ENCODE results near the gene FBXW7. TPM values are rescaled to one million over a fixed set of nuclear protein-coding genes. Genes with fewer than 3 reads are reported as not detected.

The FBXW7 gene
- total and polyA plus RNA-seq, 2 of the 13 experiments (the other 11 are each of a cell fraction or from before 2014, with no cell fraction given), result 5.0 to 40.9 TPM

- no peaks in the 10 kb centered on the region for H3K4me1 ChIP-seq (ENCODE audit: insufficient read depth, low read length)
- no peak for ATAC-seq
- intact Hi-C loops (cut with micrococcal nuclease; ENCODE audit: unreplicated experiment), result no loop called here
- H3K36me3 ChIP-seq (replicated peaks in 1 of 2; ENCODE audit: control insufficient read depth in 1 of 2, insufficient read depth in 2 of 2, low read length in 2 of 2), result no peaks in the 10 kb centered on the region
- H4K20me1 ChIP-seq (ENCODE audit: insufficient read depth, low read length), result 0 out of 2 replicates have a peak, but pooled peaks cover 2% of the 10 kb centered on the region
- no peak overlapping the region for H2AFZ ChIP-seq (ENCODE audit: low read length)
- H3K4me2 ChIP-seq (ENCODE audit: low read depth, low read length), result no peak overlapping the region
- WGBS (ENCODE audit: low lambda C conversion rate), result 98% methylated on average over 2 of the region's 2 CpGs
- H3K4me3 ChIP-seq (replicated peaks in 1 of 3; ENCODE audit: insufficient read depth in 1 of 3, low read depth in 2 of 3, low read length in 3 of 3), result no peak overlapping the region
- no peak overlapping the region for H3K9ac ChIP-seq (ENCODE audit: insufficient read depth, low read depth, low read length)
- no TSS peak for BruUV-seq (replicated peaks)
- CTCF ChIA-PET (ENCODE audit: low intra/inter-chr PET ratio, low total read pairs), result no interaction called here
- in situ Hi-C loops (cut with HindIII; ENCODE audit: extremely low pct_ligation_motif_present, low pct_unique_long_range_greater_than_20kb), result no loop called here
- TF ChIP-seq ZNF850 (CRISPR knock-in tag; conservative IDR thresholded peaks at IDR 0.05) (no peak), ZFX (CRISPR knock-in tag; IDR thresholded peaks at IDR 0.05; ENCODE audit: low read depth) (no peak), LCORL (IDR thresholded peaks at IDR 0.05) (no peak), LCORL (CRISPR knock-in tag; IDR thresholded peaks at IDR 0.05) (no peak), ESRRA (CRISPR knock-in tag; IDR thresholded peaks at IDR 0.05; ENCODE audit: low read depth) (no peak), PAF1 (CRISPR knock-in tag; IDR thresholded peaks at IDR 0.05) (no peak), ATF7-NPFF (CRISPR knock-in tag; IDR thresholded peaks at IDR 0.05; ENCODE audit: low read depth) (no peak), MXD4 (CRISPR knock-in tag; IDR thresholded peaks at IDR 0.05) (no peak), PCBP1 (IDR thresholded peaks at IDR 0.05; ENCODE audit: borderline replicate concordance, low read depth, low read length) (no peak), GATA4 (IDR thresholded peaks at IDR 0.05; ENCODE audit: borderline replicate concordance, low read depth) (no peak), ZFP37 (CRISPR knock-in tag; IDR thresholded peaks at IDR 0.05; ENCODE audit: borderline replicate concordance) (no peak), RFX5 (IDR thresholded peaks at IDR 0.05; ENCODE audit: low read depth, low read length) (no peak), MAFF (IDR thresholded peaks at IDR 0.05; ENCODE audit: low read depth, low read length) (no peak), HNRNPK (IDR thresholded peaks at IDR 0.05; ENCODE audit: low read depth, low read length, poor library complexity, severe bottlenecking) (no peak)
- TF ChIP-seq, protein P1, sequence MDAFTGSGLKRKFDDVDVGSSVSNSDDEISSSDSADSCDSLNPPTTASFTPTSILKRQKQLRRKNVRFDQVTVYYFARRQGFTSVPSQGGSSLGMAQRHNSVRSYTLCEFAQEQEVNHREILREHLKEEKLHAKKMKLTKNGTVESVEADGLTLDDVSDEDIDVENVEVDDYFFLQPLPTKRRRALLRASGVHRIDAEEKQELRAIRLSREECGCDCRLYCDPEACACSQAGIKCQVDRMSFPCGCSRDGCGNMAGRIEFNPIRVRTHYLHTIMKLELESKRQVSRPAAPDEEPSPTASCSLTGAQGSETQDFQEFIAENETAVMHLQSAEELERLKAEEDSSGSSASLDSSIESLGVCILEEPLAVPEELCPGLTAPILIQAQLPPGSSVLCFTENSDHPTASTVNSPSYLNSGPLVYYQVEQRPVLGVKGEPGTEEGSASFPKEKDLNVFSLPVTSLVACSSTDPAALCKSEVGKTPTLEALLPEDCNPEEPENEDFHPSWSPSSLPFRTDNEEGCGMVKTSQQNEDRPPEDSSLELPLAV (CRISPR knock-in tag; conservative IDR thresholded peaks at IDR 0.05; ENCODE audit: low read depth), result no peak
- H3K9me3 ChIP-seq (ENCODE audit: low read length), result no peaks in the 10 kb centered on the region
- H3K79me2 ChIP-seq (ENCODE audit: insufficient read depth, low read length), result peaks cover 44% of the 10 kb centered on the region
- no peak for FAIRE-seq
- DNase-seq (ENCODE audit: low spot score), result no peak
- H3K27ac ChIP-seq (ENCODE audit: extremely low read length, insufficient read depth, low read length), result no peak overlapping the region
- POLR2A ChIA-PET, result no interaction called here
- no peaks in the 10 kb centered on the region for H3K27me3 ChIP-seq (ENCODE audit: control insufficient read depth in 1 of 2, insufficient read depth in 2 of 2, low read length in 2 of 2)
Observed at GRCh38 chr4:152515678-152516077, 20.2 kb downstream of the FBXW7 start.

All from HepG2 (cell line).